Measurements from ENCODE around the gene ZNF385D. TPM values are rescaled to one million over a fixed set of nuclear protein-coding genes. Genes with fewer than 3 reads are reported as not detected.

Gene ZNF385D
- total RNA-seq, 2 donors from 2014 or later, result not detected

GRCh38 chr3:21542656-21543379, 208.2 kb downstream of the ZNF385D start:
- no peak overlapping the region for H3K27ac Mint-ChIP-seq
- no peak overlapping the region for H3K4me3 Mint-ChIP-seq
- peaks cover 0 to 4% of the 10 kb centered on the region in 2 donors for H3K9me3 Mint-ChIP-seq
- DNase-seq (no peak), ATAC-seq (replicated peaks in 1 of 2) (no peak)
- H3K36me3 Mint-ChIP-seq (ENCODE audit: insufficient read depth in 2 of 2), result peaks cover 0 to 3% of the 10 kb centered on the region in 2 donors
- no peaks in the 10 kb centered on the region for H3K27me3 Mint-ChIP-seq (ENCODE audit: low read depth)
- no peaks in the 10 kb centered on the region for H3K4me1 Mint-ChIP-seq (ENCODE audit: low read depth)

GRCh38 chr3:21540265-21540664, 210.7 kb downstream of the ZNF385D start:
- DNase-seq, result no peak
- H3K4me3 Mint-ChIP-seq, result no peak overlapping the region
- no peak overlapping the region for H3K27ac Mint-ChIP-seq
- no peak for ATAC-seq (replicated peaks in 1 of 2)
- H3K36me3 Mint-ChIP-seq (ENCODE audit: insufficient read depth in 2 of 2), result peaks cover 0 to 3% of the 10 kb centered on the region in 2 donors
- no peaks in the 10 kb centered on the region for H3K4me1 Mint-ChIP-seq (ENCODE audit: low read depth)
- H3K9me3 Mint-ChIP-seq, result peaks cover 5% of the 10 kb centered on the region in 2 donors
- no peaks in the 10 kb centered on the region for H3K27me3 Mint-ChIP-seq (ENCODE audit: low read depth)

GRCh38 chr3:21534462-21534861, 216.5 kb downstream of the ZNF385D start:
- Mint-ChIP-seq H3K9me3 (peaks cover 11 to 12% of the 10 kb centered on the region in 2 donors), H3K4me1 (ENCODE audit: low read depth) (no peaks in the 10 kb centered on the region)

GRCh38 chr3:21533002-21533401, 218.0 kb downstream of the ZNF385D start:
- H3K9me3 Mint-ChIP-seq, result peaks cover 11 to 13% of the 10 kb centered on the region in 2 donors
- DNase-seq, result no peak
- H3K36me3 Mint-ChIP-seq (ENCODE audit: insufficient read depth in 2 of 2), result no peaks in the 10 kb centered on the region
- no peaks in the 10 kb centered on the region for H3K4me1 Mint-ChIP-seq (ENCODE audit: low read depth)
- H3K4me3 Mint-ChIP-seq, result no peak overlapping the region
- H3K27me3 Mint-ChIP-seq (ENCODE audit: low read depth), result no peaks in the 10 kb centered on the region
- ATAC-seq (replicated peaks in 1 of 2), result no peak
- H3K27ac Mint-ChIP-seq, result no peak overlapping the region

More at GRCh38 chr3:21534462-21534861, 216.5 kb downstream of the ZNF385D start:
- H3K27me3 Mint-ChIP-seq (ENCODE audit: low read depth), result no peaks in the 10 kb centered on the region
- H3K27ac Mint-ChIP-seq, result no peak overlapping the region
- no peak overlapping the region for H3K4me3 Mint-ChIP-seq
- DNase-seq, result no peak
- H3K36me3 Mint-ChIP-seq (ENCODE audit: insufficient read depth in 2 of 2), result no peaks in the 10 kb centered on the region
- ATAC-seq (replicated peaks in 1 of 2), result no peak

GRCh38 chr3:21531909-21532308, 219.1 kb downstream of the ZNF385D start:
- DNase-seq, result no peak
- H3K4me3 Mint-ChIP-seq, result no peak overlapping the region
- no peaks in the 10 kb centered on the region for H3K36me3 Mint-ChIP-seq (ENCODE audit: insufficient read depth in 2 of 2)
- H3K9me3 Mint-ChIP-seq, result peaks cover 10 to 11% of the 10 kb centered on the region in 2 donors
- no peaks in the 10 kb centered on the region for H3K4me1 Mint-ChIP-seq (ENCODE audit: low read depth)
- no peaks in the 10 kb centered on the region for H3K27me3 Mint-ChIP-seq (ENCODE audit: low read depth)
- no peak overlapping the region for H3K27ac Mint-ChIP-seq
- no peak for ATAC-seq (replicated peaks in 1 of 2)

- ATAC-seq (replicated peaks in 1 of 2) (no peak), DNase-seq (no peak)
- H3K4me3 Mint-ChIP-seq, result no peak overlapping the region
- no peak overlapping the region for H3K27ac Mint-ChIP-seq
- H3K27me3 Mint-ChIP-seq (ENCODE audit: low read depth), result no peaks in the 10 kb centered on the region
- no peaks in the 10 kb centered on the region for H3K36me3 Mint-ChIP-seq (ENCODE audit: insufficient read depth in 2 of 2)
- peaks cover 5 to 8% of the 10 kb centered on the region in 2 donors for H3K9me3 Mint-ChIP-seq
- H3K4me1 Mint-ChIP-seq (ENCODE audit: low read depth), result no peaks in the 10 kb centered on the region
These were observed 222.6 kb downstream of the ZNF385D start for GRCh38 chr3:21528291-21528995.

- Mint-ChIP-seq H3K36me3 (ENCODE audit: insufficient read depth in 2 of 2) (no peaks in the 10 kb centered on the region), H3K9me3 (peaks cover 2 to 3% of the 10 kb centered on the region in 2 donors), H3K4me1 (ENCODE audit: low read depth) (no peaks in the 10 kb centered on the region), H3K4me3 (no peak overlapping the region), H3K27me3 (ENCODE audit: low read depth) (no peaks in the 10 kb centered on the region), H3K27ac (no peak overlapping the region)
- DNase-seq, result no peak
- ATAC-seq (replicated peaks in 1 of 2), result no peak
These were observed 224.5 kb downstream of the ZNF385D start for GRCh38 chr3:21526461-21526860.

GRCh38 chr3:21524133-21524532, 226.9 kb downstream of the ZNF385D start:
- H3K9me3 Mint-ChIP-seq, result peaks cover 1 to 2% of the 10 kb centered on the region in 2 donors
- no peaks in the 10 kb centered on the region for H3K4me1 Mint-ChIP-seq (ENCODE audit: low read depth)
- ATAC-seq (replicated peaks in 1 of 2) (no peak), DNase-seq (no peak)
- no peak overlapping the region for H3K4me3 Mint-ChIP-seq
- no peaks in the 10 kb centered on the region for H3K36me3 Mint-ChIP-seq (ENCODE audit: insufficient read depth in 2 of 2)
- H3K27me3 Mint-ChIP-seq (ENCODE audit: low read depth), result no peaks in the 10 kb centered on the region
- no peak overlapping the region for H3K27ac Mint-ChIP-seq

GRCh38 chr3:21520106-21520963, 230.7 kb downstream of the ZNF385D start:
- H3K9me3 Mint-ChIP-seq, result peaks cover 2 to 4% of the 10 kb centered on the region in 2 donors

GRCh38 chr3:21517184-21517583, 233.8 kb downstream of the ZNF385D start:
- no peaks in the 10 kb centered on the region for H3K36me3 Mint-ChIP-seq (ENCODE audit: insufficient read depth in 2 of 2)
- no peak for ATAC-seq (replicated peaks in 1 of 2)
- no peaks in the 10 kb centered on the region for H3K4me1 Mint-ChIP-seq (ENCODE audit: low read depth)
- H3K4me3 Mint-ChIP-seq, result no peak overlapping the region
- DNase-seq, result no peak
- H3K27me3 Mint-ChIP-seq (ENCODE audit: low read depth), result no peaks in the 10 kb centered on the region
- no peak overlapping the region for H3K27ac Mint-ChIP-seq
- peaks cover 2 to 4% of the 10 kb centered on the region in 2 donors for H3K9me3 Mint-ChIP-seq

More at GRCh38 chr3:21520106-21520963, 230.7 kb downstream of the ZNF385D start:
- H3K27ac Mint-ChIP-seq, result no peak overlapping the region
- no peaks in the 10 kb centered on the region for H3K36me3 Mint-ChIP-seq (ENCODE audit: insufficient read depth in 2 of 2)
- no peaks in the 10 kb centered on the region for H3K4me1 Mint-ChIP-seq (ENCODE audit: low read depth)
- H3K27me3 Mint-ChIP-seq (ENCODE audit: low read depth), result no peaks in the 10 kb centered on the region
- DNase-seq, result no peak
- ATAC-seq (replicated peaks in 1 of 2), result no peak
- no peak overlapping the region for H3K4me3 Mint-ChIP-seq

- Mint-ChIP-seq H3K27ac (no peak overlapping the region), H3K4me1 (ENCODE audit: low read depth) (no peaks in the 10 kb centered on the region), H3K27me3 (ENCODE audit: low read depth) (no peaks in the 10 kb centered on the region), H3K4me3 (no peak overlapping the region), H3K9me3 (peaks cover 5 to 8% of the 10 kb centered on the region in 2 donors), H3K36me3 (ENCODE audit: insufficient read depth in 2 of 2) (peaks cover 0 to 2% of the 10 kb centered on the region in 2 donors)
- ATAC-seq (replicated peaks in 1 of 2) (no peak), DNase-seq (no peak)
These were observed 235.6 kb downstream of the ZNF385D start for GRCh38 chr3:21515417-21515816.

- Mint-ChIP-seq H3K27ac (no peak overlapping the region), H3K27me3 (ENCODE audit: low read depth) (no peaks in the 10 kb centered on the region), H3K4me1 (ENCODE audit: low read depth) (no peaks in the 10 kb centered on the region), H3K4me3 (no peak overlapping the region), H3K36me3 (ENCODE audit: insufficient read depth in 2 of 2) (peaks cover 0 to 2% of the 10 kb centered on the region in 2 donors), H3K9me3 (peaks cover 4 to 7% of the 10 kb centered on the region in 2 donors)
- no peak for DNase-seq
- no peak for ATAC-seq (replicated peaks in 1 of 2)
These were observed 241.1 kb downstream of the ZNF385D start for GRCh38 chr3:21509731-21510470.
